GM19193 (cell line): ENCODE measurements around the gene HMG20B.

Source experiments
- POLR2A ChIP-seq: IDR thresholded peaks from 4 replicates; pipeline ENCODE4 v1.6.1; 2011; ENCODE audit not compliant: insufficient read depth, insufficient read length; ENCODE audit errors: extremely low read depth

HMG20B gene

DNA sequence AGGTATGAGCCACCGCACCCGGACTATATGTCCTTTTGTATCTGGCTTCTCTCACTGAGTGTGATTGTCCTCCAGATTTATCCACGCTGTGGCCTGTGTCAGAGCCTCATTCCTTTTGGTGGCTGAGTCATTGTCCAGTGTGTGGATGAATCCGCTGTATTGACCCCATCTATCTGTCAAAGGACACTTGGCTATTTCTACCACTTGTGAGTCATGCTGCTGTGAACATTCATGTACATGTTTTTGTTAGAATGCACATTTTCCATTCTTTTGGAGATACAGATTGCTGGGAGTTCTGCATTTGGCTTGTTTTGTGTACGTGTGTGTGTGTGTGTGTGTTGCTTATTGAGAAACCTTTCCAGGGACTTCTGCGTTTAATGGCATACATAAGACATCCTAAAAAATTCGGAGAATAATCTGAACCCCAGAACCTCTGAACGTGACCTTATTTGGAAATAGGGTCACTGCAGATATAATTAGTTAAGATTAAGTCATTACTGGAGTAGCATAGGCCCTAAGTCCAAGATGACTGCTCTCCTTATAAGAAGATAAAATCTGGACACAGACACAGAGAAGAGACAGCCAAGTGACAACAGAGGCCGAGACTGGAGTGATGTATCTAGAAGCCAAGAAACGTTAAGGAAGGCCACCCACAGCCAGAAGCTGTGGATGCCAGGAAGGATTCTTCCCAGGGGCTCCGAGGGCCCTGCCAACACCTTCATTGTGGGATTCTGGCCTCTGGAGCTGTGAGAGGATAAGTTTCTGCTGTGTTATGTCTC is 7.6 kb downstream of the HMG20B start:
- no peak for TF ChIP-seq POLR2A

DNA sequence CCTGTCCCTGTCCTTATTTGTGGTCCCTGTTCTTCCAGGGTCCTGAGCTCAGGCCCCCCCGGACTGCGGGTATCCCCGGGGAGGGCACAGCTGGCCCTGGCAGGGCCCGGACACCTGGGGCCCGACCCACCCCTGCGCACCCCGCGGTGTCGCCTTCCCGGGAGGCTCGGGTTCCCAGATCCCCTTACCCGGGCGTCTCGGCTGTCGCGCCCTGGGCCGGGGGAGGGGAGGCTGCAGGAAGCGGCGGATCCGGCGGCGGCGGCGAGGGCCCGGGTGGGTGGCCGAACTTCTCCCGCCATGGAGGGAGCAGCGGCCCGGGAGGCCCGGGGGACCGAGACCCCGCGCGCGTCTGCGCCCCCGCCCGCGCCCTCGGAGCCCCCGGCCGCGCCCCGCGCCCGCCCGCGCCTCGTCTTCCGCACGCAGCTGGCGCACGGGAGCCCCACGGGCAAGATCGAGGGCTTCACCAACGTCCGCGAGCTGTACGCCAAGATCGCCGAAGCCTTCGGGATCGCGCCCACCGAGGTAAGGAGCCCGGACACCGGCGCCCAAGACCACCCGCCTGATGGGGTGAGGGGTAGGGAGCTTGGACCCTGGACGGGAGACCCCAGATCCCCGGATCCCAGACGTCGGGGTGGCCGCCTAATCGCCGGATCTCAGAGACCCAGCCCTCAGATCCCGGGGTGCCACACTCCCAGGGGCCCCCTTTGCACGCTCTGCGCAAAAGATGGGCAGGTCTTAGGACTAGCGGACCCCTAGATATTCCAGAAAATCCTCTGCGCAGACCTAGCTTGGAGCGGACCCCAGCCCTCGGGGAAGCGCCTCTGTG is 12.8 kb downstream of the HMG20B start, which contains the start of gene GIPC3:
Gene GIPC3 (plus strand): TSS at position 178 of the 826 bp plus-strand sequence. CDS start 120 bp downstream, at position 298.
- TF ChIP-seq POLR2A, result no peak

DNA sequence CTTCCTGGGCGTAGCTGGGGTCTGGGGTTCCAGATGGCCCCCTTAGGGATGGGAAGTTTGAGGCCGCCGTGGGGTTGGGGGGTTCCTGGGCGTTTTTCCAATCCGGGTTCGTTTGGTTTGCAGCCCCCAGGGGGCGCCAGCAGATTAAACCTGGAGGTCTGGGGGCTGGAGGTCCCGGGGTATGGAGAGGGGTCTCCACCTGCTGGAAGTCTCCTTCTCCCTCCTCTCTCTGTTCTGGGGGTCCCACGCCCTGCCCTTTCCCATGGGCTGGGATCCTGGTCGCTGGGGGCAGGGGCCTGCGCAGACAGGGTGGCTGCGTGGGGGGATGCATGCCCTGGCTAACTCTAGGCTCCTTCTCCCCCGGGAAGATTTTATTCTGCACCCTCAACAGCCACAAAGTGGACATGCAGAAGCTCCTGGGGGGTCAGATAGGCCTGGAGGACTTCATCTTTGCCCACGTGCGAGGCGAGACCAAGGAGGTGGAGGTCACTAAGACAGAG is 13.4 kb downstream of the HMG20B start:
- no peak for TF ChIP-seq POLR2A

DNA sequence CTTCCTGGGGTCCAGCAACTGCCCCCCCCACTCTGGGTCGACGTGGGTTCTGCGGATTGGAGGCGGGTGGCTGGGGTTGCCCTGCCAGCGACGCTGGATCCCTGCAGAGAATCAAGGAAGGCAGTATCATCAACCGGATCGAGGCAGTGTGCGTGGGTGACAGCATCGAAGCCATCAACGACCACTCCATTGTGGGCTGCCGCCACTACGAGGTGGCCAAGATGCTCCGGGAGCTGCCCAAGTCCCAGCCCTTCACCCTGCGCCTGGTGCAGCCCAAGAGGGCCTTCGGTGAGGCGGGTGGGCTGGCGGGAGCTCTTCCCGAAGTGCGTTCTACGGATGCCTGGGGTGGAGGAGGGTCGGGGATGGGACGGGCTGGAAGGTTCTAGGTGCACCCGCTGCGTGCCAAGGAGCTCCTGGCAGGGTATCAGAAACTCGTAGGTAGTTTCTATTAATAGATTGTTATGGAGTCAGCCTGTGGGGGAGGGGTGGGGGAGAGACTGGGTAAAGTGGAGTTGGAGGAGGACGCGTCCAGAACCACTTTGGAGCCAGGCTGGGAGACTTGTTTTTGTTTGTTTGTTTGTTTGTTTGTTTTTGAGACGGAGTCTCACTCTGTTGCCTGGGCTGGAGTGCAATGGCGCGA is 14.1 kb downstream of the HMG20B start:
- TF ChIP-seq POLR2A, result no peak

DNA sequence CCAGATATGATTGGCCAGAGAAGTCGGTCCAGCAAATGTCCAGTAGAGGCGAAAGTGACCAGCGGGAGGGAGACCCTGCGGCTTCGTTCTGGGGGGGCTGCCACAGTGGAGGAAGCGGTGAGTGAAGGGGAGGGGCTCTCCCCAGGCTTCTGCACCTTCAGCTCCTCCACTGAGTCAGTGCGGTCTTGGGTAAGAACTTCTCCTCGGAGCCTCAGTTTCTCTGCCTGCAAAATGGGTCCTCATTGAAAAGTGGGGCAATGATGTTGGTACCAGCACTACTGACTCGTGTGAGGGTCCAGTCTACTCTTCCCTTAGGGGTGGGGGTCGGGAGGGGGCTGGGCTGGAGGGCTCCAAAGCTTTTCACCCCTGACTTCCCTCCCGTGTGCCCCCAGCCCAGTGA is 16.7 kb downstream of the HMG20B start:
- TF ChIP-seq POLR2A, result no peak

DNA sequence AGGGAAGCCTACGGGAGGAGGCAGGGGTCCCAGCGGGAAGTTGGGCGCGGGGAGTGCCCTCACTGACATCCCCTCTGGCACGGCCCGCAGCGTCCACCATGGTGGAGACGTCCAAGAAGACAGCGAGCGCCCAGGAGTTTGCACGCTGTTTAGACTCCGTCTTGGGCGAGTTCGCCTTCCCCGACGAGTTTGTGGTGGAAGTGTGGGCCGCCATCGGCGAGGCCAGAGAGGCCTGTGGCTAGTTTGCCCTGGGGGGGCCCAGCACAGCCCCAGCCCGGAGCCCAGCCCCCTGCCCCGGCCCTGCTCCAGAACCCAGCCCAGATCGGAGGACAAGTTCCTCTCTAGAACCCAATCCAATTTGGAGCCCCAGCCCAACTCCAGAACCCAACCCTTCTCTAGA is 17.2 kb downstream of the HMG20B start:
- TF ChIP-seq POLR2A, result no peak

DNA sequence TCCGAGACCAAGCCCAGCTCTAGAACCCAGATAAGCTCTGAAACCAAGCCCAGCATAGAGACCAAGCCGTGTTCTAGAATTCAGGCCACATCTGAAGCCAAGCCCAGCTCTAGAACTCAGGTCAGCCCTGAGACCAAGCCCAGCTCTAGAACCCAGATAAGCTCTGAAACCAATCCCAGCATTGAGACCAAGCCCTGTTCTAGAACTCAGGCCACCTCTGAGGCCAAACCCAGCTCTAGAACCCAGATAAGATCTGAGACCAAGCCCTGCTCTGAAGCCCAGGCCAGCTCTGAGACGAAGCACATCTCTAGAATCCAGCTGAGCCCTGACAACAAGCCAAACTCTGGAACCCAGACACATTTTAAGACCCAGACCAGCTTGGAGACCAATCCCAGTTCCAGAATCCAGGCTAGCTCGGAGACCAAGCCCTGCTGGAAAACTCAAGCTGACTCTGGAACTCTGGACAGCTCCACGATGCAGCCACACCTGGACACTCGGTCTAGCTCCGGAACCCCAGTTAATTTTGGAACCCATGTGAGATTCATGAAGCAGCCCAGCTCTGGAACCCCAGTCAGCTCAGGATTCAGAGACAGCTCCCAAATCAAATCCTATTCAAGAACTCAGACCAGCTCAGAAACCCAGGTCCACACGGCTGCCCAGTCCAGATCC is 18.4 kb downstream of the HMG20B start:
- TF ChIP-seq POLR2A, result no peak

DNA sequence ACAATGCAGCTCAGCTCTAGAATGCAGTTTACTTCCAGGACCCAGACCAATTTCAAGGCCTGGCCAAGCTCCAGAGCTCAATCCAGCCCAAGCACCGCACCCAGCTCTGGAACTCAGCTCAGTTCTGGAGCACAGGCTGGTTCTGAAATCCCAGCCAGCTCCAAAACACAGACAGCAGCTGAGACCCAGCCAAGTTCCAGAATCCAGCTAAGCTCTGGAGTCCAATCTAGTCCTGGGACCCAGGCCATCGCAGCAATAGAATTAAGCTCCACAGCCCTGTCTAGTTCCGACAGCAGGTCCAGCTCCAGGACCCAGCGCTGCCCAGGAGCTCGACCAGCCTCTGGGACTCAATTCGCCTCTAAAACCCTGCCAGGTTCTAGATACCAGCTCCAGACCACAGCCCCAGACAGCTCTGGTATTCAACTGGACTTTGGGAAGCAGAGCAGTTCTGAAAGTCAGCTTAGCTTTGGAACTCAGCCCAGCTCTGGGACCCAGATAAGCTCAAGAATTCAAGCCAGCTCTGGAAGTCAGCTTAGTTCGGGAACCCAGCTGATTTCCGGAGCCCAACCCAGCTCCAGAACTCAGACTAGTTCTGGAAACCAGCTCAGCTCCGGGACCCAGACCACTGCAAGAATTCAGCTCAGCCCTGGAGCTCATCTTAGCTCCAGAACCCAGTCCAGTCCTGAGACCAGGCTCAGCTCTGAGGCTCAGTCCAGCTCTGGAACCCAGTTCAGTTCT is 19.3 kb downstream of the HMG20B start:
- TF ChIP-seq POLR2A, result no peak

DNA sequence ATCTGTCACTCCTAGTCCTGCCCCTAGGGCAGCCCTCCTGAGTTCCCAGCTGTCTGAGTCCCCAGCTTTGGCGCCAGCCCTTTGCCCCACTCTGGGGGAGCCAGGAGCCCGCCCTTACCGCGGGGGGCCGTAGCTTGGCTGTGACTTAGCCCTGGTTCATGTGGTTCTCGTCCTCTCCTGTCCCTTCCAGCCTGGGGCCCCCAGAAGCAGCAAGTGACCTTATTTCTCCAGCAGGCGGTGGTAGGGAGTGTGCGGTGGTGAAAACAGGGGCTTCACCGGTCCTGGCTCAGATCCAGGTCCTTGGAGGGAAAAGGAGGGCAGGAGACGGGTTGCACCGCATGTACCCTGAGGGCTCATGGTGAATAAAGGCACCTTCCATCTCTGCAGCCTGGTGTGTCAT is 20.4 kb downstream of the HMG20B start:
- TF ChIP-seq POLR2A, result no peak

DNA sequence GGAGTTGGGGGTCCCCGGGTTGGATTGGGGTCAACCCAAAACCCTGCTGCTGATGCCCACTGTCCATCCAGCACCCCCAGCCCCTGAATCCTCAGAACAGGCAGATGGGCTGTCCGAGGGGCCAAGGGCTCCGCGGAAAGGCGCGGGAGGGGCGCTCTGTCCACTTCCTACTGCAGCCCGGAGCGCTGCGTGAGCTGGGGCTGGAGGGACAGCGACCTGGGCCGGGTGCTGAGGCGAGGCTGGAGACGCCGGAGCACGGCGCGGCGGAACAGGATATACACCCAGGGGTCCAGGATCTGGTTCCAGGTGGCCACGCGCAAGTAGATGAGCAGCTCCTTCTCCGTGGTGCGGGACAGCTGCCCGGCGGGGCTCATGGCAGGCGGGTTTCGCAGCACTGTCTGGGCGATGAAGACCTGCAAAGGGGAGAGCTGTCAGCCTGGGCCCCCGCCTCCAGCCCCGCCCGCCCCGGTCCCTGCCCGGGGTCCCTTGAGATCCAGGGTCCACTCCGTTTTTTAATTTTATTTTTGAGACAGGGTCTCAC is 22.8 kb downstream of the HMG20B start:
- TF ChIP-seq POLR2A, result no peak

DNA sequence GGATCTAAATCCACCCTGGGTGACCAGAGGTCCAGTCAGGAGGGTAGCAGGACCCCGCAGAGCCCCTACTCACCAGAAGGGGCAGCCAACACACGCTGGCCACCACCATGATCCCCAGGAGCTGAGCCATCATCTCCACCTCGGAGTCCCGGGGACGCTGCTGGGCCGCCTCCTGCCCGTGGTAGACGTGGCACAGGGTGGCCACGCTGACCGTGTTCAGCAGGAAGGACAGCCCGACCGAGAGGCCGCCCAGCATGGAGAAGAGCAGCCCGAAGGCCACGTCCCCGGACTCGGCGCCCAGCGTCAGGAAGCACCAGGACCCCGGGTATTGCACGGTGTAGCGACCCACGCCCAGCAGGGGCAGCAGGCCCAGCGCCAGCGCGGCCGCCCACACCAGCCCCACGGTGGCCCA is 27.0 kb downstream of the HMG20B start:
- TF ChIP-seq POLR2A, result no peak

DNA sequence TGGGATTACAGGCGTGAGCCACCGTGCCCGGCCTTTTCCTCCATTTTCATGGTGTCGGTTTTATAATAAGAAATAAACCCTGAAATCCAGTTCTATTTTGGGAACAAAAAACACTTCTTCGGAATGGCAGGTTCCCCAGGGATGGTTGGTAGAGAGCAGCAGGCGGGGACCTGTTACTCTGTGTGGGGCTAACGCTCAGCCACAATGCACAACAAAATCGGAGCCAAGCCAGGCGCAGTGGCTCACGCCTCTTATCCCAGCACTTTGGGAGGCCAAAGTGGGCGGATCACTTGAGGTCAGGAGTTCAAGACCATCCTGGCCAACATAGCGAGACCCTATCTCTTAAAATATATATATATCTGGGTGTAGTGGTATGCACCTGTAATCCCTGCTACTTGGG is 28.3 kb downstream of the HMG20B start:
- TF ChIP-seq POLR2A, result no peak

DNA sequence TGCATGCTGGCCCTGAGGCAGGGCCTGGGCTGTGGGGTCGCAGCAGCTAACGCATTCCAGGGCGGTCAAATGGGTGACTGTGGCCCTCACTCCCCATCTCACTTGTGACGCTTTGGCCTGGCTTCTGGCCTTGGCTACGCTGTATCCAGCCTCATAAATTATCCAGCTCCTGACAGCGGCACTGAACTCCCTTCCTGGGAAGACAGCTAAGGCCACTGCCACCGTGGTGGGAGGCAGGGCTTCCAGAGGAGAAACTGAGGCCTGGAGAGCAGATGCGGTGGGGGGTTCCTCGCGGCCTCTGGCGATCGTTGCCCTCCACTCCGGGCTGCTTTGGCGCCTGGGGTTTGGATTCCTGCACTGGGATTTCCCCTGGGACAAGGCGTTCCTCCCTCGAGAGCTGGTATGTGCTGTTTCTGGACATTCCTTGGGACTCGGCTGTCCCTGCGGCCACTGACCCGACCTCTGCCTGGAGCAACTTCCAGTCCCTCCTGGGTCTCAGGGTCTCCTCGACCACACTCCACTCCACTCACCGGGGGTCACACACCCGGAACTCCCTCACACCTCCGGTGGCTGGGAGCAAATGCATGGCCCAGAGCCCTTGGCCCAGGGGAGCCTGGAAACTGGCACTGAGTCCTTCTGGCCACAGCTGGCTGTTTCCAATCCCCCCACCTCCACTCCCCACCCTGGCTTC is 30.5 kb downstream of the HMG20B start:
- no peak for TF ChIP-seq POLR2A

DNA sequence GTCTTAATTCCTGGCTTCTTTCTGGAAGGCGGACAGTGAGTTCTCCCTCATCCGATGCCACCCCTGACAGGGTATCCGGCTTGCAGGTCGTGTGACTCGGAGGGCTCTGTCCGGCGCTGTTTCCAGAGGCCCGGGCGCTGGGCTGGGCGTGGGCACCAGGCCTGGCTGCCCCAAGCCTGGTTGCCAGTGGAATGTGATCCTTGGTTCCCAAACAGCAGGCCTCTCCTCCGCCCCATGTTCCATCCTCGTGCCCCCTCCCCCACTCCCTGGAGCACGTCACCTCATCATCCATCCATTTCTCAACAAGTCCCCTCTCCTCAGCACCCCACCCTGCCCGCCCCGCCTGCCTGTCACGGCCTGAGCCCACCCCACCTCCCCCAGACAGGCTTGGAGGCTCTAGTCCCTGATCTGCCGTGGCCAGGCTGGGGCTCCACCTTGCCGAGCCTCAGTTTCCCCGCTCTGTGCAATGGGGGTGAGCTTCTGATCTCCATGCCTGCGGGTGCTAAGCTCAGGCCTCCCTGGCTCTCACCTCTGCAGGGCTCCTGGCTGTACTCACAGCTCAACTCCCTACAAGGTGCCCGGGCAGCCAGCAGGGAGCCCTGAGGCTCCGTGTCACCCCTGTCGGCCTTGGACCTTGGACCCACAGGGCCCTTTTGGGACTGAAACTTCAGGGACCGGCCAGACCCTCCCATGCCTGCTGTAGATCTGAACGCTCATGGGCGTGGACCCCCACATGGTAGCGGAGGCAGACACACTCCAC is 31.7 kb downstream of the HMG20B start:
- no peak for TF ChIP-seq POLR2A
